Hypothalamus (tissue), 51 donors: ENCODE data around the gene CHRNA4.
"Not testable (repeated sequence)": the region's sequence is repeated elsewhere in the genome, so short reads cannot be mapped to it uniquely, and the experiment has no call there.

ENCODE experiments used
- DNase-seq, 51 donors: peaks; one replicate each; lab custom pipeline; 2025; lab: John Stamatoyannopoulos, UW

Gene CHRNA4

DNA sequence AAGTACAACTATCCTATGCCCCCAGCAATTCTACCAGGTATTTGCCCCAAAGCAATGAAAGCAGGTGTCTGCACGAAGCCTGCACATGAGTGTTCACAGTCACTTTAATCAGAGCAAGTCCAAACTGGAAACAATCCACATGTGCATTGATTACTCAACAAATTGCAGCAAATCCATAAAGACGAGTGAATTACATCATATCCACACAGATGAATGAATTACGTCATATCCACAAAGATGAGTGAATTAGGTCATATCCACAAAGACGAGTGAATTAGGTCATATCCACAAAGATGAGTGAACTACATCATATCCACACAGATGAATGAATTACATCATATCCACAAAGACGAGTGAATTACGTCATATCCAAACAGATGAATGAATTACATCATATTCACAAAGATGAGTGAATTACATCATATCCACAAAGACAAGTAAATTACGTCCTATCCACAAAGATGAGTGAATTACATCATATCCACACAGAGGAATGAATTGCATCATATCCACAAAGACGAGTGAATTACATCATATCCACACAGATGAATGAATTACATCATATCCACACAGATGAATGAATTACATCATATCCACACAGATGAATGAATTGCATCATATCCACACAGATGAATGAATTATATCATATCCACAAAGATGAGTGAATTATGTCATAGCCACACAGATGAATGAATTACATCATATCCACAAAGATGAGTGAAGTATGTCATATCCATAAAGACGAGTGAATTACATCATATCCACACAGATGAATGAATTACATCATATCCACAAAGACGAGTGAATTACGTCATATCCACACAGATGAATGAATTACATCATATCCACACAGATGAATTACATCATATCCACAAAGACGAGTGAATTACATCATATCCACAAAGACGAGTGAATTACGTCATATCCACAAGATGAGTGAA, 21.7 kb downstream of the CHRNA4 start:
- DNase-seq = not testable (repeated sequence)

DNA sequence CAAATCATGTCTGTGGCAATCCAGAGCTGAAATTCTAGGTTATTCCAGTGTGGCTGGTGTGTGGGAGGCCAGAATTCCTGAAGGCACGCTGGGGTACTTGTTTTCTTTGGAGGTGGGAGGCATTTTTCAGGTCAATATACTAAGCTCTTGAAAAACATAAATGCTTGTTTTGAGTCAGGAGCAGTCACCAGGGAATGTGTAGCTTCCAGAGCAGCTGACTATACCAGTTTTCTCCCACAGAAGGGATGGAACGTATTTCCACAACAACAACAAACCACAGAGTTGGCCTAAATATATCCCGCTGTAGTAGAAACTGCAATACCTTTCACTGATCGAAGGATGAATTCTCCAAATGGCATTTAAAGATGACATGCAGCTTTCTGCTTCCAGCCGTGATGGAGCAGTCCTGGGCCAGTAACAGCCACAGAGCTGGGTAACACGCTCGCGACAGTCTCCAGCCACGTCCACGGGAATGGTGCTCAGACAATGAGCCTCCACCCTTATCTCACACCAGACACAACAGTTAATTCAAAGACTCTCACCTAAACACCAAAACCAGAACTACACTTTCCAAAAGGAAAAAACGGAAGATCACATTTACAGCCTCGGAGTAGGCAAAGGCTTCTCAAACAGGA, 23.2 kb downstream of the CHRNA4 start:
- no peak for DNase-seq

DNA sequence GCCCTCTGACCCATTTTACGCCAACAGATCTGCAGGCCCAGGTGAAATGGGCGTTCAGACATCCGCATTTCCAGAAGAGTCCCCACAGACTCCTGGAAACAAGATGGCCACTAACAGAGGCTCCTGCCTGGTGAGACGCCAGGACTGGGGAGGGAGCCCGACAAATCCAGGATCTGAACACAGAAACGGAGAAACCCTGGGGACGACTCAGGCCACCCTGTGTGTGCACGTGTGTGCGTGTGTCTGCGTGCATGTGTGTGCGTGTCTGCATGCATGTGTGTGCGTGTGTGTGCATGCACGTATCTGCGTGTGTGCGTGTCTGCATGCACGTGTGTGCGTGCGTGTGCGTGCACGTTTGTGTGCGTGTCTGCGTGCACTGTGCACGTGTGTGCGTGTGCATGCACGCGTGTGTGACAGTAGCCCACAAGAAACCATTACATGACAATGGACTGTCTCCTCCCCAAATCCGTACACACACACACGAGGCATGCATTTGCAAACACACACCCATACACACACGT, 24.9 kb downstream of the CHRNA4 start:
- DNase-seq = no peak

DNA sequence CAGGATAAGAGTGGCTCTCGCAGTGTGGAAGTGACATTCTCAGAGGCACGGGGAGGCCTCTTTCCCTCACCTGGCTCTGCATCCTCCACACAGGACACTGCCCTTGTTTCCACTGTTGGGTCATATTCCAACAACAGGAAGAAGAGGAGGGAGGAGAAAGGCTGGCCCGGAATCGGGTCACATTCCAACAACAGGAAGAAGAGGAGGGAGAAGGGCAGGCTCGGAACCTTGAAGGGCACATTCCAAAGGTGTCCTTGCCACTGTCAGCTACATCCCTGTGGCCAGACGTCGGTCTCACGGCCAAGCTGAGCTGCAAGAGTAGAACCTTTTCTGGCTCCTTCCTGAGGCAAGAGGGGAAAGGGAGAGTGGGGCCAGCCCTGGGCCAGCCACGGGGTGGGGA, 25.4 kb downstream of the CHRNA4 start:
- DNase-seq = no peak

DNA sequence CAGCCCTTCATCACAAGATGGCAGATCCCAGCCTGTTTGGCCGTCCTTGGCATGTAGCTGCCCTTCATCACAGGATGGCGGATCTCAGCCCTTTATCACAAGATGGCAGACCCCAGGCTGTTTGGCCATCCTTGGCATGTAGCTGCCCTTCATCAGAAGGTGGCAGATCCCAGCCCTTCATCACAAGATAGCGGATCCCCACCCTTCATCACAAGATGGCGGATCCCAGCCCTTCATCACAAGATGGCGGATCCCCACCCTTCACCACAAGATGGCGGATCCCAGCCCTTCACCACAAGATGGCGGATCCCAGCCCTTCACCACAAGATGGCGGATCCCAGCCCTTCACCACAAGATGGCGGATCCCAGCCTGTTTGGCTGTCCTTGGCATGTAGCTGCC, 26.1 kb downstream of the CHRNA4 start:
- DNase-seq = not testable (repeated sequence)

DNA sequence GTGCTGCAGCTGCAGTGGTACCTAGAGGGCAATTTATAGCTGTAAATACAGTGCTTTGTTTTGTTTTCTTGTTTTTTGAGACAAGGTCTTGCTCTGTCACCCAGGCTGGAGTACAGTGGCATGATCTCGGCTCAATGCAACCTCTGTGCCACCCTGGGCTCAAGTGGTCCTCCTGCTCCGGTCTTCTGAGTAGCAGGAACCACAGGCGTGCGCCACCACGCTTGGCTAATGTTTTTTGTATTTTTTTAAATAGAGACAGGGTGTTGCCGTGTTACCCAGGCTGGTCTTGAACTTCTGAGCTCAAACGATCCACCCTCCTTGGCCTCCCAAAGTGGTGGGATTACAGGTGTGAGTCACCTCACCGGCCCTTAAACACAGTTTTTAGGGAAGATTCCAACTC, 26.8 kb downstream of the CHRNA4 start:
- no peak for DNase-seq

DNA sequence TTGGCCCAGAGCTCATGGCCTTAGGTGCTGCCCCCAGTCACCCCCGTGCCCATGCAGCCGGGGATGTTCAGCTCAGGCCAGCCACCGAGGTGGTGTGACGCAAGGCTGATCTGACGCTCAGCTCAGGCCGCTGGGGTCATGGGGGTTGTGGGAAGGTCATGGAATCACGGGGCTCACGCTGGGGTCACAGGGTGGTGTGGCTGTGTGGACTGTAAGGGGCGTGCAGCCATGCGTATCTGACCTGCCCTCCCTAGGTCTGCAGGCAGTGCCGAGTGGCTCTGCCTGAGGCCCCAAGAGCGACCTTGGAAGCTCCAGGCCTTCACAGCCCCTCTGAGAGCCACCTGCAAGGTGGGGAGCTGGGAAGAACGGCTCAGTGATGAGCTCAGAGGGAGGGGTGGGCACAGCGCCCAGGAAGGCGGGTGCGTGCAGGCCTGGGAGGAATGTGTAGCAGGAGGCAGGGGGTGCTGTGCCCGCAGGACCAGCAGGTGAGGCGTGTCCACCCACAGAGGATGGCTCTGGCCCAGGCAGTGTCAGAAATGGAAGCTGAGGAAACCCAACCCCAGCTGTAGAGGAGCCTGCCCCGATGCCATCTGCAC, 27.8 kb downstream of the CHRNA4 start:
- no peak for DNase-seq

DNA sequence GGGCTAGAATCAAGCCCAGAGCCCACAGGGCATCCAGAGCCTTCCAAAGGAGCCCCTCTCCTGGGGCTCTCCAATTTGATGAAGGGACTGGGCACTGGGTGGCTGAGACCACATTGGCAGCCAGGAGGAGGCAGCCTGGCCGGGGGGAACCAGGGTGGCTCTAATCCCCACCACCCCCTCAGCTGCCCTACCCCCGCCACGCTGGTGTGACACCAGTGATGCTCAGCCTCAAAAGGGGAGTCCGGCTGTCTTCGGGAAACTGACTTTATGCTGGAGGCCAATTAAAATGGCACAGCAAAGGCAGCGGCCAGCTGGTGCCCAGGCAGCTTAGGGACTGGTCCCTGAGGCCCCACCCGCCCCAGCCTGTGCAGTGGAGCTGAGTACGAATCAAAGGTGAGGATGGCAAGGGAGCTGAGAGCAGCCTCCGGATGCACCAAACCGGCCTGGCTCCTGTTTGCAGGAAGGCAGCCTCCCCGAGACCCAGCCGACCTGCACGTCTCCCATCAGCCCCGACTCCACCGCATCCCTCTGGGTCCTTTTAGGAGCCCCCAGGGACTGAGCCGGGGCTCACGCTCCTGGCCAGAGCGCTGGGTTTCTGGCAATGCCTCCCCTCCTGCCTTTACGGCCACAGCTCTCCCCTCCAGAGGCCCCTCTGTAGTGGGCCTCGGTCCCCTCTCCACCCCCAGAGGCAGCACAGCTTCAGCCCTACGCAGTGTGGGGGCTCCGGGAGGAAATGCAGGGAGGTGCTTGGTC, 28.5 kb downstream of the CHRNA4 start:
- no peak for DNase-seq

DNA sequence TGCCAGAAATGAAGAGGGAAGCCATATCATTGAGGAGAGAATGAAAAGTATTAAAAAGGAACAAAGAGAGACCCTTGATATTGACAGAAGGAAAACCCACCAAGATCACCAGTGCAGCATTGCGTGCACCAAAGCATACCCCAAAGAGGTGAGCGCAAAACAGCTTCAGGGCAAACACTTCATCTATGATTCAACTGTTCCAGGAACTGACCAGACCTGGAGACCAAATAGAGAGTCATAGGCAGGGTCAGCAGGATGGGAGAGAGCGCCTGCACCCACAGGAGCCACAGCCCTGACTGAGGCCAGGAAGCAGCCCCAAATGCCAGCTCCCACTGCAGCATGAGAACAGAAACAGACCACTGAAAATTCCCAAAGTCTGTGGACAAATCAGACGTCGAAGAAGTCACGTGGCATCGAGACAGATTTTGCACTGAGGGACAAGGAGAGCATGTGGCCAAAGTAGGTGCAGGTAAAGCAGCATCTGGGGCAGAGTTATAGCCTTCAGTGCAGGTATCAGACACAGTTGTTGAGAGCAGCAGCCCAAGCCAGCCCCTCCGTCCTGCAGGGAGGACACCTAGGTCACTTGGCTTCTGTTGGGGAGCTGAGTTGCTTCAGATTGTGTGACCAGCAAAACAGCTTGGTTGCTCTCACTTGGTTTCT, 29.3 kb downstream of the CHRNA4 start:
- no peak for DNase-seq

DNA sequence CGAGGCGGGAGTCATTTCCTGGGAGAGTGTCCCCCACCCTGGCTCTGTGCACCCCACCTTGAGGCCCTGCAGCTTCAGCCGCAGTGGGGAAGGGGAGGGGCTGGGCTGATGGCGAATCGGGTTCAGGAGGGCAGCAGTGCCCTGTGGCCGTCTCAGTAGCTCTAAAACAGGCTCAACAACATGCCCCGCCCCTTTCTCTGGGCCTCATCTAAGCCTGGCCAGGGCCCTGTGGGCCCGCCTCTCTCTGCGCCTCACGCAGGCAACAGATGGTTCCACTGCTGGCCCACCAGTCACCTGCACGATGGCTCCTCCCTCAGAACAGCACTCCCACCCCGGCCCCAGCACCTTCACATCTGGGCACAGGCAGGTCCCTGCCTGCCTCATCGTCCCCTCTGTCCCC, 30.2 kb downstream of the CHRNA4 start:
- no peak for DNase-seq

DNA sequence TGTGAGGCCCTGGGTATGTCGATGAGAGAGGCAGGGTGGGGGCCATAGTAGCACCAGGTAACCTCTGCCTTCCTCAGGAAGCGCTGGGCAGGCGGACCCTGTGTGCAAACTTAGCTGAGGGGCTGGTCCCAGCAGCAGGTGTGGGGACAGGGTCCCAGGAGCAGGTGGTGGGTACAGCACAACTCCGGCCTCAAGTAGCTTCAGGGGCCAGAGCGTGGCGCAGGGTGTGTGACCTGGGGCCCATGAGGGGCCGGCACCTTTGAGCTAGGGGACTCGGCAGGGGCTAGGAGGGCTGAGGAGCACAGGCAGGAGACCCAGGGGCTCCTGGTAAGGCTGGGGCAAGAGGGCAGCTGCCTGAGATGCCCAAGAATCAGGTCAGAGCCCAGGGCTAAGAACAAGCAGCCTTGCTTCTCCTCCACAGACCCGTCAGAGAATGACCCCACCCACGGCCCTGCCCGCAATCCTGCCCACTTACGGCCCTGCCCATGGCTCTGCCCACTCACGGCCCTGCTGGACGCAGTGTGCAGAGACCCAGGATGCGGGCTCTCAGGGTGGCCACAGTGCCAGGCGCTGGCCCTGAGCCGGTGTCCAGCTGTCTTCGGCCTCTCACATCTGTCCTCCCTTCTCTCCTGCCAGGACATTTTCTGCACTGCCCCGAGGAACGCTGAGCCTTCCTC, 30.9 kb downstream of the CHRNA4 start:
- no peak for DNase-seq

DNA sequence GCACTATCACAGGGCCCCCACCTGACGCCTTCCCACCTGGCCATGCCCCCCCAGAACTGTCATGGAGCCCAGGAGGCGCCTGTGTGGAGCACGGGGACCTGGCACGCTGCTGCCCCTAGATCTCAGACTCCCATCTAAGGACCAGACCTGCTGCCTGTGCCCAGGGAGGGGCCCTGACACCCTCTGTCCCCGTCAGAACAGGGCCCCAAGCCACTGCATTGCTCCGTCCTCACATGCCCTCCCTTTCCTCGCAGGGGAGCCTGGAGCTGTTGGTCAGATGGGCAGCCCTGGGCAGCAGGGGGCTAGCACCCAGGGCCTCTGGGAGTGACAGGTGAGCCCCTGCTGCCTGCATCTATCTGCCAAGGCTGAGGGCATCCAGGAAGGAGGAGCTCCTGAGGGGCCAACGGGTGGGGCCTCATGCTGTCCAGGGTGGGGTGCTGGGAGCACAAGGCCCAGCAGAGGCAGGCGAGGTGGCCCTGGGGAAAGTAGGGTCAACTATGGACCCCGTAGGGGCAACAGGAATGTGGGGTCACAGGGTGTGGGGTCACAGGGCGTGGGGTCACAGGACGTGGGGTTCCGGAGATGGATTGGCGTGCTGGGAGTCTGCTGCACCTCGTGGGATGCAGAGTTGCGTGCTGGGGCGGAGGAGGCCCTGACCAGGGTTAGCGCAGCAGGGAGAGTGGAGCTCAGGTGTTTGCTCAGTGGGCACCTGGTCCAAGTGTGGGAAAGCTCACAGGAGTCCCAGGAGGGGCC, 31.6 kb downstream of the CHRNA4 start:
- no peak for DNase-seq

DNA sequence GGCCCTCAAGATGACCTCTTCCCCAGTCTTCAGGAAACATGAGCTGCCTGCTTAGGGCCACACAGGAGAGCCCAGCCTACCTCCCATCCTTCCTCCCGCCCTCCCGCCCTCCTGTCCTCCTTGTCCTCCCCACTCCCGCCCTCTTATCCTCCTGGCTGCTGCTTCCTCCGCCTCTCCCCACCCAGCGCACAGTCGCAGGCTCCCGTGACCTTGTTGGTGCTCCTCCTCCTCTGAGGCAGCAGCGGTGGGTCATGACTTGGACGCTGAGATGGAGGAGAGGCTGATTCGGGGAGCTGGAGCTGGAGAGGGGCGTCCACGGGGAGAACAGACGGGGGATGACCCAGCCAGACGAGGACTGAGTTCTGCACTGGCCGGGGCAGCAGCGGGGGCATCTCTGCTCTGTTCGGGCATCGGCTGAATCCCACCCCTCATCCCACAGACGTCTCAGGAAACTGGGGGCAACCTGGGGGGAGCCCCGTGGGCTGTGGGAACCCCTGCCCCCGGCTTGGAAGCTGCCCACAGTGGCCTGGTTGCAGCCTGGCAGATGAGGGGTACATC, 32.4 kb downstream of the CHRNA4 start:
- DNase-seq = no peak

DNA sequence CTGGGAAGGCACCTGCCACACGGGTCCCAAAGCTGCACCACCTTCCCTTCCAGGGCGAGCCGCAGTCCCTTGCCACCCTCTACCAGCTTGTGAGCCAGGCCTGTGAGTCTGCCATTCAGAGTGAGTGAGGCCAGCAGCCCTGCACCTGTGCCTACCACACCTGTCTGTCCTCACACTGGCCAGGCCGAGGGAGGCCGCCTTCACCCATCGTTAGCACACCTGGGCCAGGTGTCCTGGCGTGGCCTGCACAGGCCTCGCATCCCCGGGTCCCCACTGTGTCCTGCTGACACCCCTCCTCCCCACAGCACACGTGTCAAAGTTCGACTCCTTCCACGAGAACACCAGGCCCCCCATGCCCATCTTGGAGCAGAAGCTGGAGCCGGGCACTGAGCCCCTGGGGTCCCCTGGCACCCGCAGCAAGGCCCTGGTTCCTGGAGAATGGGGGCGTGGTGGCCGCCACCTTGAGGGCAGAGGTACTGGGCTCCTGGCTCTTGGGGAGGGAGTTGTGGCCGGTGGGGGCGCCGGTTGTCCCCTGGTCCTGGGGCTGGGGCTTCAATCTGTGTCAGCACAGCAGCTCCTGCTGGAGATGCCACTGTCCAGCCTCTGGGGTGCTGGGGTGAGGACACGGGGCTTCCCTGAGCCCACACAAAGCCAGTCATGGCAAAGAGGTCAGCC, 33.0 kb downstream of the CHRNA4 start:
- DNase-seq = no peak

DNA sequence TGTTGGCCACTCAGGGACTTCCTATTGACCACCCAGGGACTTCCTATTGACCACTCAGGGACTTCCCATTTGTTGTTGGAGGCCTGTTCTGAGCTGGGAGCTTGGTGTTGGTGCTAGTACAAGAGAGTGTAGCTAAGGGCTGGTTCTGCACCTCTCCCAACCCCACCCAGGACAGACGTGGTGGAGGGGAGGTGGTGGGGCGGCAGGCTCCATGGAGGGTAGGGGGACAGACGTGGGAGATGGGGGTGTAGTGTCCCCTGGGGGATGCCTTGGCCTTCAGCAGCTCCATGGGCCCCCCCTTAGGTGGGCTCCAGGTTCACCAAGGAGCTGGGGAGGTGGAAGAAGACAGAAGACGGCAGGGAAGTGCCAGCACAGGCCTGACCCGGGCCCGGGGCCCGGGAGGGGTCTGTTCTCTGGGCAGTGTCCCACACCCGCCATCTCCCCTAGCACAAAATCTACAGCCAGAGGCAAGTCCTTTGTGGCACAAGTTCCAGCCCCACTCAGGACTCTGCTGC, 33.9 kb downstream of the CHRNA4 start:
- no peak for DNase-seq

DNA sequence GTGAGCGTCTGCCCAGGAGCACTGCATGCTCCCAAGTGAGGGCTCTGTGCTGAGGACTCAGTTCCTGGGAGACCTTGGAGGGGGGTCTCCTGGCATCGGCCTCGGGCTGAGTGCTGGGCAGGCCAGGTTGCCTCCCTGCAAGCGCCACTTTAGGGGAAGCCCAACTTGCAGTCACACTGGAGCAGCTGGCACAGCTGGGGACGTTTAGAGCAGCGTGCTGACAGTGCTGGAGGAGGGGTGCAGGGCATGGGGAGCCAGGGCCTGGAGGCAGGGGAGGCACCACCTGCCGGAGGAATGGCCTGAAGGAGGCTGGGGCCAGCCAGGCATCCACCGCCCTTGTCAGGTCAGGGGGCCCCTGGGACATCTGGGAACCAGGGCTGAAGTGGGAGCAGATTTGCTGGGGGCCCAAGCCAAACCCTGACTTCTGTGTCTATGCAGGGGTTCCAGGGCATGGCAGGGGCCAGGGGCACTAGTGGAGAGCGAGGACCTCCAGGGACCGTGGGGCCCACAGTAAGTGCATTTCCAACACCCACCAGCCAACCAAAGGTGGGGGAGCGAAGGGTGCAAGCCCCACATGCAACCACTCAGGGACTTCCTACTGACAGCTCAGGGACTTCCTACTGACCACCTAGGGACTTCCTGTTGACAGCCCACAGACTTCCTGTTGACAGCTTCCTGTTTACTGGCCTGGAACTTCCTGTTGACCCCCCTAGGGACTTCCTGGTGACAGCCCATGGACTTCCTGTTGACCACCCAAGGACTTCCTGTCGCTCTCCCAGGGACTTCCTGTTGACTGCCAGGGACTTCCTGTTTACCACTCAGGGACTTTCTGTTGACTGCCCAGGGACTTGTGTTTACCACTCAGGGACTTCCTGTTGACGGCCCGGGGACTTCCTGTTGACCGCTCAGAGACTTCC, 34.6 kb downstream of the CHRNA4 start:
- DNase-seq = no peak
